HCT116 (cell line): Measurements from ENCODE around the gene APBA2. TPM values are rescaled to one million over a fixed set of nuclear protein-coding genes. Genes with fewer than 3 reads are reported as not detected.

ENCODE experiments used
- ATAC-seq: fragments of 200-7000 bp; cut with Tn5 transposase; 2 replicates; pipeline ENCODE4 v1.9.1; 2020; ENCODE audit warnings: mild to moderate bottlenecking, moderate library complexity
- BruUV-seq: library from RNA; stranded (reverse); fragments of 400-500 nt; replicated peaks from 2 replicates; lab custom pipeline; 2021; lab: Mats Ljungman, UMichigan
- CTCF ChIA-PET: fragments of 300-600 bp; sonication (Branson Sonifier 250); formaldehyde crosslinking; loops from one replicate; lab custom pipeline; 2021; ENCODE audit warnings: antibody characterized with exemption; lab: Charles Lee
- POLR2A ChIA-PET: fragments of 300-600, 350-600 bp; sonication (Branson Sonifier 250); formaldehyde crosslinking; loops from one replicate; lab custom pipeline; 2021; ENCODE audit warnings: antibody characterized with exemption; lab: Charles Lee
- RAD21 ChIA-PET, 2 experiments: fragments of 300-600 bp; sonication (Branson Sonifier 250); formaldehyde crosslinking; loops; one replicate each; lab custom pipeline; 2023; ENCODE audit warnings: low total read pairs in 2 of 2; ENCODE audit not compliant: uncharacterized antibody in 2 of 2, unreplicated experiment in 2 of 2, low non-redundant PET in 1 of 2; lab: Charles Lee
- DNase-seq: peaks from one replicate; pipeline ENCODE4 v3.0.0-alpha.2; 2010; ENCODE audit warnings: low read depth, low spot score
- H2AFZ ChIP-seq: fragments of 200-600 bp; shearing (Covaris generic), sonication (generic); 2 replicates; pipeline ENCODE4 v1.6.1; 2017; ENCODE audit warnings: low read depth, mixed run types, mixed read lengths, antibody characterized with exemption, low read length; ENCODE audit not compliant: poor library complexity, severe bottlenecking
- H3K27ac ChIP-seq: 2 replicates; pipeline ENCODE4 v1.5.1; 2012; ENCODE audit warnings: low read depth, low read length
- H3K27me3 ChIP-seq: fragments of 200-600 bp; sonication (generic); 2 replicates; pipeline ENCODE4 v1.6.1; 2016; ENCODE audit warnings: mixed run types, low read length, mixed read lengths; ENCODE audit not compliant: insufficient read depth
- H3K36me3 ChIP-seq, 2 experiments: fragments of 200-500 bp in 1 of 2; fragments of 200-600 bp in 1 of 2; sonication (Bioruptor generic) in 1 of 2; sonication (generic) in 1 of 2; 2 replicates each; pipeline versions ENCODE4 v1.5.1 to v1.6.1; 2014 to 2016; ENCODE audit warnings: low read length in 2 of 2, inconsistent platforms in 1 of 2, mixed read lengths in 1 of 2, mixed run types in 1 of 2; ENCODE audit not compliant: insufficient read depth in 2 of 2, control insufficient read depth in 1 of 2
- H3K4me1 ChIP-seq, 2 experiments: fragments of 200-600 bp in 1 of 2; sonication (generic) in 1 of 2; 2 replicates each; pipeline versions ENCODE4 v1.5.1 to v1.6.1; 2012 to 2017; ENCODE audit warnings: low read length in 2 of 2, inconsistent platforms in 1 of 2, mild to moderate bottlenecking in 1 of 2, mixed read lengths in 1 of 2, mixed run types in 1 of 2, moderate library complexity in 1 of 2; ENCODE audit not compliant: insufficient read depth in 2 of 2, control insufficient read depth in 1 of 2
- H3K4me2 ChIP-seq: fragments of 200-600 bp; sonication (generic); 2 replicates; pipeline ENCODE4 v1.6.1; 2017; ENCODE audit warnings: mixed run types, low read length, mixed read lengths
- H3K4me3 ChIP-seq, 2 experiments: fragments of 200-600 bp in 1 of 2; sonication (generic) in 1 of 2; replicated peaks in 1 of 2; 2 replicates each; pipeline ENCODE4 v1.5.1; 2011 to 2016; ENCODE audit warnings: low read length in 2 of 2, control low read depth in 1 of 2, low read depth in 1 of 2, mild to moderate bottlenecking in 1 of 2, mixed read lengths in 1 of 2, mixed run types in 1 of 2
- H3K79me2 ChIP-seq: fragments of 200-600 bp; sonication (generic); 2 replicates; pipeline ENCODE4 v1.6.1; 2017; ENCODE audit warnings: mild to moderate bottlenecking, mixed run types, low read length, moderate library complexity, mixed read lengths; ENCODE audit not compliant: insufficient read depth
- H3K9ac ChIP-seq: fragments of 200-600 bp; sonication (generic); 2 replicates; pipeline ENCODE4 v1.6.1; 2016; ENCODE audit warnings: low read length, mixed read lengths
- H3K9me2 ChIP-seq: fragments of 200-600 bp; sonication (generic), shearing (Covaris generic); 2 replicates; pipeline ENCODE4 v1.6.1; 2017; ENCODE audit warnings: mixed run types, mild to moderate bottlenecking, moderate library complexity; ENCODE audit not compliant: insufficient read depth
- H3K9me3 ChIP-seq, 2 experiments: fragments of 200-500 bp in 1 of 2; fragments of 200-600 bp in 1 of 2; sonication (Bioruptor generic) in 1 of 2; sonication (generic) in 1 of 2; 2 replicates each; pipeline ENCODE4 v1.6.1; 2014 to 2017; ENCODE audit warnings: low read length in 2 of 2, mixed read lengths in 2 of 2, inconsistent platforms in 1 of 2, low read depth in 1 of 2, mild to moderate bottlenecking in 1 of 2, mixed run types in 1 of 2, moderate library complexity in 1 of 2; ENCODE audit not compliant: control insufficient read depth in 1 of 2, insufficient read depth in 1 of 2
- H4K20me1 ChIP-seq: fragments of 200-600 bp; sonication (generic), shearing (Covaris generic); 2 replicates; pipeline ENCODE4 v1.6.1; 2017; ENCODE audit warnings: mixed run types, mild to moderate bottlenecking, moderate library complexity; ENCODE audit not compliant: insufficient read depth
- CEBPB ChIP-seq: IDR thresholded peaks from 2 replicates; pipeline ENCODE4 v1.6.1; 2012; ENCODE audit warnings: low read depth
- EGR1 ChIP-seq: IDR thresholded peaks from 2 replicates; pipeline ENCODE4 v1.6.1; 2012; ENCODE audit warnings: low read depth
- ELF1 ChIP-seq: IDR thresholded peaks from 2 replicates; pipeline ENCODE4 v1.6.1; 2012; ENCODE audit warnings: low read depth, borderline replicate concordance
- EZH2 ChIP-seq: fragments of 200-600 bp; sonication (generic); IDR thresholded peaks from 2 replicates; pipeline ENCODE4 v1.6.1; 2017; ENCODE audit warnings: antibody characterized with exemption, mixed run types
- EZH2phosphoT487 ChIP-seq: fragments of 200-600 bp; IDR thresholded peaks from 2 replicates; pipeline ENCODE4 v1.6.1; 2018; ENCODE audit warnings: antibody characterized with exemption, borderline replicate concordance
- JUND ChIP-seq: IDR thresholded peaks from 2 replicates; pipeline ENCODE4 v1.6.1; 2012
- POLR2AphosphoS5 ChIP-seq: IDR thresholded peaks from 2 replicates; pipeline ENCODE4 v1.6.1; 2011; ENCODE audit warnings: mild to moderate bottlenecking, low read depth, low read length, moderate library complexity
- SIN3A ChIP-seq: IDR thresholded peaks from 2 replicates; pipeline ENCODE4 v1.6.1; 2012; ENCODE audit warnings: low read depth
- SP1 ChIP-seq: IDR thresholded peaks from 2 replicates; pipeline ENCODE4 v1.6.1; 2012; ENCODE audit warnings: low read depth
- TCF7L2 ChIP-seq: IDR thresholded peaks from 2 replicates; pipeline ENCODE4 v1.7.0; 2011; ENCODE audit warnings: borderline replicate concordance, inconsistent platforms; ENCODE audit not compliant: insufficient read depth, insufficient read length; ENCODE audit errors: extremely low read depth
- YY1 ChIP-seq: IDR thresholded peaks from 2 replicates; pipeline ENCODE4 v1.6.1; 2011; ENCODE audit warnings: low read length, low read depth, moderate library complexity, mild to moderate bottlenecking; ENCODE audit not compliant: insufficient replicate concordance; ENCODE audit errors: extremely low read depth
- ZNF274 ChIP-seq: fragments of 200-500 bp; sonication (Bioruptor generic); IDR thresholded peaks from 2 replicates; pipeline ENCODE4 v1.6.1; 2014; ENCODE audit warnings: mild to moderate bottlenecking, low read depth, low read length, inconsistent platforms
- intact Hi-C: fragments of 100-400 bp; cut with micrococcal nuclease; formaldehyde crosslinking; loops from 2 replicates; pipeline ENCODE4 v1.10.0; 2022
- total RNA-seq: library from RNA; stranded (reverse); gene quantifications from one replicate; pipeline ENCODE4 v1.2.1, GENCODE V29; 2021; ENCODE audit not compliant: unreplicated experiment
- TF ChIP-seq, protein P1 (sequence below): IDR thresholded peaks from 2 replicates; pipeline ENCODE4 v1.6.1; 2012
- TF ChIP-seq, protein P2 (sequence below): IDR thresholded peaks from 2 replicates; pipeline ENCODE4 v1.6.1; 2012; ENCODE audit warnings: low read depth

The APBA2 gene
- total RNA-seq, 1 experiment from 2014 or later: 0.47 TPM

DNA sequence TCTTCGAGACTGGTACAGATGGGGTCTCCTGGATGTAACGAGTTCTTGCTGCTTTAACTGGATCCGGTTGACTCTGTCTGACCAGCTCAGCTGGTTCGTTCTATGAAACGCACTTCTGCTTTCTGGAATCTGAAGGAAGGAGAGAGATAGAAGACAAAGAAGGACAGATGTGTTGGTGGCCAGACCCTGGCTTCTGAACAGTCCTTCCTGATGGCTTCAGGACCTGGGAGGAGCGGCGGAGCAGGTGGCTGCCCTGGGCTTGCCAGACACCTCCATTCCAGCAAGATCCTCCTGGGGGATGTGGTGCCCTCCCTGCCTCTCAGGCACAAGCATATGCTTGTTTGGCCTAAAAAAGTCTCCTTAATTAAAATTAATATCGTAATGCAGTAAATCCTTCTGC, 99.9 kb downstream of the APBA2 start:
- ChIA-PET POLR2A (no interaction called here), RAD21 (no interaction called here), CTCF (no interaction called here)
- no peaks in the 10 kb centered on the region for H3K9me2 ChIP-seq
- H3K4me3 ChIP-seq: no peak overlapping the region
- BruUV-seq: no TSS peak
- no peaks in the 10 kb centered on the region for H3K36me3 ChIP-seq
- no peak overlapping the region for H3K9ac ChIP-seq
- no peak overlapping the region for H2AFZ ChIP-seq
- no peaks in the 10 kb centered on the region for H3K4me1 ChIP-seq
- TF ChIP-seq EGR1 (no peak), EZH2 (no peak), ZNF274 (no peak), SIN3A (no peak), CEBPB (no peak), TCF7L2 (no peak), POLR2AphosphoS5 (no peak), YY1 (no peak), JUND (no peak), EZH2phosphoT487 (no peak)
- TF ChIP-seq, protein P1, sequence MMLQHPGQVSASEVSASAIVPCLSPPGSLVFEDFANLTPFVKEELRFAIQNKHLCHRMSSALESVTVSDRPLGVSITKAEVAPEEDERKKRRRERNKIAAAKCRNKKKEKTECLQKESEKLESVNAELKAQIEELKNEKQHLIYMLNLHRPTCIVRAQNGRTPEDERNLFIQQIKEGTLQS: no peak
- H3K4me2 ChIP-seq: no peak overlapping the region
- no peak for ATAC-seq
- H4K20me1 ChIP-seq: no peaks in the 10 kb centered on the region
- peaks cover 12% of the 10 kb centered on the region for H3K27me3 ChIP-seq
- no peak overlapping the region for H3K27ac ChIP-seq
- H3K9me3 ChIP-seq: no peaks in the 10 kb centered on the region
- intact Hi-C loops: no loop called here
- H3K79me2 ChIP-seq: no peaks in the 10 kb centered on the region
- no peak for DNase-seq

DNA sequence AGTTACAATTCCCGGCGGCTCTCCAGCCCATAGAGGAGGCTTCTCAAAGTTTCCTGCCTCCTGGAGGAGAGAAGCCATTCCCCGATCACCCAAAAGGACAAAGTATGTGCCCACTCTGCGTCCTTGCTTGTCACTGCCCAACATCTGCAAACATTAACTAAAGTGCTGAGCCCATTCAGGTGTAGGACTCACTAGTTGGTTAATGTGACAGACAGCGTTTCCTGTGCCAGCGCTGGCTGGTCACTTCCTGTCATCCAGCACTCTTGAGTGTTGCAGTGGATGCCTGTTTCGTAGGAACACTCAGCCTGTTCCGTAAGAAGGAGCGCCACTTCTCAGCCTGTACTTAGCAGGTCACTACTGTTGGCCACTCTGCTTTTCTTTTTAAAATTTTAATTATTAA, 100.3 kb downstream of the APBA2 start:
- no peak for TF ChIP-seq JUND
- TF ChIP-seq CEBPB: no peak
- no peak for TF ChIP-seq EGR1
- TF ChIP-seq, protein P2, sequence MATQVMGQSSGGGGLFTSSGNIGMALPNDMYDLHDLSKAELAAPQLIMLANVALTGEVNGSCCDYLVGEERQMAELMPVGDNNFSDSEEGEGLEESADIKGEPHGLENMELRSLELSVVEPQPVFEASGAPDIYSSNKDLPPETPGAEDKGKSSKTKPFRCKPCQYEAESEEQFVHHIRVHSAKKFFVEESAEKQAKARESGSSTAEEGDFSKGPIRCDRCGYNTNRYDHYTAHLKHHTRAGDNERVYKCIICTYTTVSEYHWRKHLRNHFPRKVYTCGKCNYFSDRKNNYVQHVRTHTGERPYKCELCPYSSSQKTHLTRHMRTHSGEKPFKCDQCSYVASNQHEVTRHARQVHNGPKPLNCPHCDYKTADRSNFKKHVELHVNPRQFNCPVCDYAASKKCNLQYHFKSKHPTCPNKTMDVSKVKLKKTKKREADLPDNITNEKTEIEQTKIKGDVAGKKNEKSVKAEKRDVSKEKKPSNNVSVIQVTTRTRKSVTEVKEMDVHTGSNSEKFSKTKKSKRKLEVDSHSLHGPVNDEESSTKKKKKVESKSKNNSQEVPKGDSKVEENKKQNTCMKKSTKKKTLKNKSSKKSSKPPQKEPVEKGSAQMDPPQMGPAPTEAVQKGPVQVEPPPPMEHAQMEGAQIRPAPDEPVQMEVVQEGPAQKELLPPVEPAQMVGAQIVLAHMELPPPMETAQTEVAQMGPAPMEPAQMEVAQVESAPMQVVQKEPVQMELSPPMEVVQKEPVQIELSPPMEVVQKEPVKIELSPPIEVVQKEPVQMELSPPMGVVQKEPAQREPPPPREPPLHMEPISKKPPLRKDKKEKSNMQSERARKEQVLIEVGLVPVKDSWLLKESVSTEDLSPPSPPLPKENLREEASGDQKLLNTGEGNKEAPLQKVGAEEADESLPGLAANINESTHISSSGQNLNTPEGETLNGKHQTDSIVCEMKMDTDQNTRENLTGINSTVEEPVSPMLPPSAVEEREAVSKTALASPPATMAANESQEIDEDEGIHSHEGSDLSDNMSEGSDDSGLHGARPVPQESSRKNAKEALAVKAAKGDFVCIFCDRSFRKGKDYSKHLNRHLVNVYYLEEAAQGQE: no peak
- TF ChIP-seq ELF1: no peak
- TF ChIP-seq POLR2AphosphoS5: no peak
- TF ChIP-seq SP1: no peak
- no peak for TF ChIP-seq EZH2phosphoT487
- TF ChIP-seq, all 23 proteins: peak for 0
- ChIA-PET RAD21 (no interaction called here), POLR2A (no interaction called here), CTCF (no interaction called here)
- Histone ChIP-seq H3K4me1 (no peaks in the 10 kb centered on the region), H3K4me3 (no peak overlapping the region), H3K9me3 (no peaks in the 10 kb centered on the region), H3K27ac (no peak overlapping the region), H3K79me2 (no peaks in the 10 kb centered on the region), H3K4me2 (no peak overlapping the region), H3K27me3 (peaks cover 7% of the 10 kb centered on the region), H3K9me2 (no peaks in the 10 kb centered on the region), H3K9ac (no peak overlapping the region), H2AFZ (no peak overlapping the region), H4K20me1 (no peaks in the 10 kb centered on the region), H3K36me3 (no peaks in the 10 kb centered on the region)
- intact Hi-C loops: no loop called here
- ATAC-seq (no peak), DNase-seq (no peak)
- no TSS peak for BruUV-seq
